ENCODE results near the gene DEDD2.

The DEDD2 gene

GRCh38 chr19:42177686-42178019 is 39.8 kb downstream of the DEDD2 start:
- peaks cover 38% of the 10 kb centered on the region for H3K27me3 ChIP-seq (ENCODE audit: insufficient read depth, poor library complexity, severe bottlenecking)
- no peak overlapping the region for H3K27ac ChIP-seq (replicated peaks)
- no peak for DNase-seq (ENCODE audit: low read depth in 1 of 2, low spot score in 1 of 2)
- TF ChIP-seq REST (IDR thresholded peaks at IDR 0.05; ENCODE audit: insufficient replicate concordance, low read depth) = no peak
- no peak for TF ChIP-seq SPI1 (IDR thresholded peaks at IDR 0.05; ENCODE audit: borderline replicate concordance, low read depth)
- TF ChIP-seq GABPA (IDR thresholded peaks at IDR 0.05; ENCODE audit: low read depth) = no peak
- no peak for TF ChIP-seq CTCF (IDR thresholded peaks at IDR 0.05; ENCODE audit: insufficient read depth, low read length)
- no peak for TF ChIP-seq POLR2AphosphoS5 (IDR thresholded peaks at IDR 0.05; ENCODE audit: low read depth)
- H3K4me3 ChIP-seq (replicated peaks; ENCODE audit: insufficient read depth, low read length) = no peak overlapping the region

- no peak for TF ChIP-seq CTCF (IDR thresholded peaks at IDR 0.05; ENCODE audit: insufficient read depth, low read length)
- no peak for TF ChIP-seq SPI1 (IDR thresholded peaks at IDR 0.05; ENCODE audit: borderline replicate concordance, low read depth)
- no peak for TF ChIP-seq GABPA (IDR thresholded peaks at IDR 0.05; ENCODE audit: low read depth)
- TF ChIP-seq POLR2AphosphoS5 (IDR thresholded peaks at IDR 0.05; ENCODE audit: low read depth) = no peak
- TF ChIP-seq REST (IDR thresholded peaks at IDR 0.05; ENCODE audit: insufficient replicate concordance, low read depth) = no peak
- H3K27ac ChIP-seq (replicated peaks) = no peak overlapping the region
- H3K27me3 ChIP-seq (ENCODE audit: insufficient read depth, poor library complexity, severe bottlenecking) = peaks cover 38% of the 10 kb centered on the region
These were observed 40.3 kb downstream of the DEDD2 start for GRCh38 chr19:42176990-42177685.

GRCh38 chr19:42176649-42176989 is 40.9 kb downstream of the DEDD2 start:
- Histone ChIP-seq H3K27me3 (ENCODE audit: insufficient read depth, poor library complexity, severe bottlenecking) (peaks cover 38% of the 10 kb centered on the region), H3K4me3 (replicated peaks; ENCODE audit: insufficient read depth, low read length) (peak overlapping the region; percentile 36), H3K27ac (replicated peaks) (no peak overlapping the region)
- DNase-seq (ENCODE audit: low read depth in 1 of 2, low spot score in 1 of 2) = no peak
- TF ChIP-seq CTCF (IDR thresholded peaks at IDR 0.05; ENCODE audit: insufficient read depth, low read length) (no peak), GABPA (IDR thresholded peaks at IDR 0.05; ENCODE audit: low read depth) (no peak), REST (IDR thresholded peaks at IDR 0.05; ENCODE audit: insufficient replicate concordance, low read depth) (no peak), POLR2AphosphoS5 (IDR thresholded peaks at IDR 0.05; ENCODE audit: low read depth) (no peak), SPI1 (IDR thresholded peaks at IDR 0.05; ENCODE audit: borderline replicate concordance, low read depth) (no peak)

More at GRCh38 chr19:42176990-42177685, 40.3 kb downstream of the DEDD2 start:
- peak; percentile 62 to 70 for DNase-seq (ENCODE audit: low read depth in 1 of 2, low spot score in 1 of 2)
- no peak overlapping the region; the same call in 1 of the 2 replicates for H3K4me3 ChIP-seq (replicated peaks; ENCODE audit: insufficient read depth, low read length)

All from HL-60 (cell line).